Fibroblast of skin of right quadriceps (primary cell): ENCODE data around the gene LRRC56.
"Not testable (repeated sequence)": the region's sequence is repeated elsewhere in the genome, so short reads cannot be mapped to it uniquely, and the experiment has no call there.

Experiments used
- DNase-seq: peaks from one replicate; pipeline ENCODE4 v3.0.0-alpha.2; 2013

The LRRC56 gene

DNA sequence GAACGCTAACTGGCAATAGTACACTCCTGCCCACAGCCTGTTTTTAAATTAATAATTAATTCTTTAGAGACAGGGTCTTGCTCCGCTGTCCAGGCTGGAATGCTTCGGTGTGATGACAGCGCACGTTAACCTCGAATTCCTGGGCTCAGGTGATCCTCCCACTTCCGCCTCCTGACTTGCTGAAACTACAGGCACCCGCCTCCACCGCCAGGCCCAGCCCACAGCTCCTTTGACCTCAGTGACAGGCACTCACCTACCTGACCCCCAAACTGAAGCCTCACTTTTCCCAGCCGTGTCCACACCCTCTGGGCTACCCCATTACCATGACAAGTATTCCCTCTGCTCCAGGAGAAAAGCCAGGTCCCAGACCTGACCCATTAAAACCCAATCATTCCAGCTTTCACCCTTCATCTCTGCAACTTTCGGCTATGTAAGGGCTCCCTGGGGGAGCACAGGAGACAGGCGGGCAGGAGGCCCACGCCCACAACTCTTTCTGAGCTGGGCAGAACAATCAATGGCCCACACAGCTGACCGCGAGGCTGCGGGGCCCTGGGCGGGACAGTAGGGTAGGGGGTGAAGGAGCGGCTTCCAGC is 22.5 kb downstream of the LRRC56 start:
- no peak for DNase-seq

DNA sequence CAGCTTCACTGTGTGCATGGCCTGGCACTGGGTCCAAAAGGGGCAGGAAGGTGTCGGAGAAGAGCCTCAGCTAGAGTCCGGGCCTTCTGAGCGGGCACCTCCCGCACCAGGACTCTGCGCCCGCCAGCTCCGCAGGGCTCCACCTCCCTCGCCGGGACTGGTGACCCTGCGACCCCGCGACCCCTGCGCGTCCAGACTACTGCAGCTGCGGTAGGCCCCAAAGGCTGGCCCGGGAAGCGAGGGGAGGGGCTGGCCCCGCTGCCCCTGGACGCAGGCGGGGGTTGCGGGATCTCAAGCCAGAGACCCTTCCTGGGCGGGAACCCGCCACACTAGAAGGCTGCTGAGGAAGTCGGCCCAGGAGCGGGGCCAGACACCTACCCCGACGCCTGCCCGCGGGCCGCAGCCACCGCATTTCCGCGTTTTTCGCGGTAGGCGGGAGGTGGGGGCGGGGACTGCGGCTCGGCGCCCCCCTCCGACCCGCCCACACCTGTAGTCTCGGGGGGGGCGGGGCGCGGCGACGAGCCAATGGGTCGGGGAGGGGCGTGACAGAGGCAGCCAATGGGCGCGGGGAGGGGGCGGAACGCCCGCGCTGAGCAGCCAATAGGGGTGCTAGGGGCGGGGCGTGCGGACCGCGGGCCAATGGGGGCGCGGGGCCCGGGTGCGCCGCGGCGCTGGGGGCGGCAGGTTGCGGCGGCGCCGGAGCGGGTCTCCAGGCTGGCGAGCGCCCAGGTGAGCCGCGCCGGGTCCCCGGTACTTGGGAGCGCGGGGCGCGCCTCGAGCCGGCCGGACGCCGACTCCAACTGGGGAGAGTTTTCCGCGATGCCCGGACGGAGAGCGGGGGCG is 23.2 kb downstream of the LRRC56 start, which contains the start of the genes LMNTD2 and RASSF7:
Gene LMNTD2 (minus strand): TSS at position 434 of the 843 bp plus-strand sequence. CDS start 22 bp downstream, at position 412.
Gene RASSF7 (plus strand): TSS at position 666 of the 843 bp plus-strand sequence. CDS start 799 bp downstream, outside the sequence.
- peak; percentile 80 for DNase-seq

DNA sequence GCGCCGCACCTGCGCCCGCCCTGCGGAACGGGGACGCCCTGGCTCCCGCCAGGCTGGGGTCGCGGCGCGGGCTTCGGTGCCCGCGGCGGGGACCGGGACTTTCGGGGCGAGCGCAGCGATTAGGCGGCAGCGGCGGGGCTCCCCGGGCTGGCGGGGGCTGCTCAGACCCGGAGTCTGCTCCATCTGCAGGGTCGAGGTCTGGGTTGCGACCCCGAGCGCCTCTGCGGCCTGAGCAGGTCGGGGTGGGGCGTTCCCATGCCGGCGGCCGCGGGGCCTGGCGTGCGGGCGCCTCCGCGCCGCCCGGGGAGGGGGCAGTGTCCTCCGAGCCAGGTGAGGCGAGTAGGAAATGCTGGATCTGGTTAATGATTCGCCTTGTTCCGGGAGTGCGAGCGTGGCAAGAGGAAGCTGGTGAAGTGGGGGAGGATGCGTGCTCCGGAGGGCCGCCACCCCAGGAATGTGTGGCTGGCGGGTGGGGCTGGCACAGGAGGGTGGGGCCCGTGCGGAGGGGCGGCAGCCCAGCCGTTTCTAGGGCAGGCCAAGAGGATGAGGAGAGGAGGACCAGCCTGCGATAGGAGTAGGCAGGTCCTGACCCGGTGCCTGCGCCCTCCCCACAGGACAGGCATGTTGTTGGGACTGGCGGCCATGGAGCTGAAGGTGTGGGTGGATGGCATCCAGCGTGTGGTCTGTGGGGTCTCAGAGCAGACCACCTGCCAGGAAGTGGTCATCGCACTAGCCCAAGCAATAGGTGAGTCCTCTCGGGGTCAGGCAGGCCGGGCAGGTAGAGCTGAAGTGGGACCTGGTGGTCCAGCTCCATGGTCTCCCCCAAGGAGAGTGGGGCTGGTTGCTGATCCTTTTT is 24.0 kb downstream of the LRRC56 start:
- DNase-seq: no peak

DNA sequence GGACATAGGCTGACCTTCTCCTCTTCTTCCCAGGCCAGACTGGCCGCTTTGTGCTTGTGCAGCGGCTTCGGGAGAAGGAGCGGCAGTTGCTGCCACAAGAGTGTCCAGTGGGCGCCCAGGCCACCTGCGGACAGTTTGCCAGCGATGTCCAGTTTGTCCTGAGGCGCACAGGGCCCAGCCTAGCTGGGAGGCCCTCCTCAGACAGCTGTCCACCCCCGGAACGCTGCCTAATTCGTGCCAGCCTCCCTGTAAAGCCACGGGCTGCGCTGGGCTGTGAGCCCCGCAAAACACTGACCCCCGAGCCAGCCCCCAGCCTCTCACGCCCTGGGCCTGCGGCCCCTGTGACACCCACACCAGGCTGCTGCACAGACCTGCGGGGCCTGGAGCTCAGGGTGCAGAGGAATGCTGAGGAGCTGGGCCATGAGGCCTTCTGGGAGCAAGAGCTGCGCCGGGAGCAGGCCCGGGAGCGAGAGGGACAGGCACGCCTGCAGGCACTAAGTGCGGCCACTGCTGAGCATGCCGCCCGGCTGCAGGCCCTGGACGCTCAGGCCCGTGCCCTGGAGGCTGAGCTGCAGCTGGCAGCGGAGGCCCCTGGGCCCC is 24.8 kb downstream of the LRRC56 start:
- no peak for DNase-seq

DNA sequence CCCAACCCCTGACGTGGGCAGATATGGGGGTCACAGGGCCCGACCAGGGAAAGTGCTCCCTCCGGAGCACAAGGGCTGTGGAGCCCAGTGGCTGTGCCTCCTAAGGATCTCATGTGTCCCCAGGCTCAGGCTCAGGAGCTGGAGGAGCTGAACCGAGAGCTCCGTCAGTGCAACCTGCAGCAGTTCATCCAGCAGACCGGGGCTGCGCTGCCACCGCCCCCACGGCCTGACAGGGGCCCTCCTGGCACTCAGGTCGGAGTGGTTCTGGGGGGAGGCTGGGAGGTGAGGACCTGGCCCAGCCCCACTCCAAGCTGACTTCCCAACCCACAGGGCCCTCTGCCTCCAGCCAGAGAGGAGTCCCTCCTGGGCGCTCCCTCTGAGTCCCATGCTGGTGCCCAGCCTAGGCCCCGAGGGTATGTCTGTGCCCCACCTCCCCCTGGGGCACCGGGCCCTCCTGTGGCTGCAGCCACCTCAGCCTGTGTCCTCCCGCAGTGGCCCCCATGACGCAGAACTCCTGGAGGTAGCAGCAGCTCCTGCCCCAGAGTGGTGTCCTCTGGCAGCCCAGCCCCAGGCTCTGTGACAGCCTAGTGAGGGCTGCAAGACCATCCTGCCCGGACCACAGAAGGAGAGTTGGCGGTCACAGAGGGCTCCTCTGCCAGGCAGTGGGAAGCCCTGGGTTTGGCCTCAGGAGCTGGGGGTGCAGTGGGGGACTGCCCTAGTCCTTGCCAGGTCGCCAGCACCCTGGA is 25.9 kb downstream of the LRRC56 start:
- DNase-seq: no peak

DNA sequence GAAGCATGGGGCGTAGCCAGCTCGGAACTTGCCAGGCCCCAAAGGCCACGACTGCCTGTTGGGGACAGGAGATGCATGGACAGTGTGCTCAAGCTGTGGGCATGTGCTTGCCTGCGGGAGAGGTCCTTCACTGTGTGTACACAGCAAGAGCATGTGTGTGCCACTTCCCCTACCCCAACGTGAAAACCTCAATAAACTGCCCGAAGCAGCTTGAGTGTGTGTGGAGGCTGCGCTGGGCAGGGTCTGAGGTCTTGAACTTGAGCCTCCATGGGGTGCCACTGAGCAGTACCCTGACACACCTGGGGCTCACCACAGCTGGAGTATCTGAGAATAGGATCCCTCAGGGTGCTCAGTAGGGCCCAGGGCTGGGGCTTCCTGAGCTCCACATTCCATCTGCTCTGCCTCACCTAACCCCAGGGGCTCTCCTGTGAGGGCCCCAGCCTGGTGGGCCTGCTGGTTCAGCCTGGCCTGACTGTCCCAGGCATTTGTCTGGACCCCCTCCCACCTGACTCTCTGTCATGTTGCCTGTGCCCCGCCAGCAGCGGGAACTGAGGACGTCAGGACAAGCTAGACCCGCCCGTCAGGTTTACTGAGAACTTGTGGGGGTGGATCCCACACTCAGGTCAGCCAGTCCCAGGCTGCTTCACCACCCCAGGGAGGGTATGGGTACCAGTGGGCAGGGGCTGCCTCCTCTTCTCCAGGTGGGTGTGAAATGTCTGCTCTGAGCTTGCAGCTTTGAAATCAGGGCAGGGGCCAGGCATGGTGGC is 26.7 kb downstream of the LRRC56 start:
- no peak for DNase-seq

DNA sequence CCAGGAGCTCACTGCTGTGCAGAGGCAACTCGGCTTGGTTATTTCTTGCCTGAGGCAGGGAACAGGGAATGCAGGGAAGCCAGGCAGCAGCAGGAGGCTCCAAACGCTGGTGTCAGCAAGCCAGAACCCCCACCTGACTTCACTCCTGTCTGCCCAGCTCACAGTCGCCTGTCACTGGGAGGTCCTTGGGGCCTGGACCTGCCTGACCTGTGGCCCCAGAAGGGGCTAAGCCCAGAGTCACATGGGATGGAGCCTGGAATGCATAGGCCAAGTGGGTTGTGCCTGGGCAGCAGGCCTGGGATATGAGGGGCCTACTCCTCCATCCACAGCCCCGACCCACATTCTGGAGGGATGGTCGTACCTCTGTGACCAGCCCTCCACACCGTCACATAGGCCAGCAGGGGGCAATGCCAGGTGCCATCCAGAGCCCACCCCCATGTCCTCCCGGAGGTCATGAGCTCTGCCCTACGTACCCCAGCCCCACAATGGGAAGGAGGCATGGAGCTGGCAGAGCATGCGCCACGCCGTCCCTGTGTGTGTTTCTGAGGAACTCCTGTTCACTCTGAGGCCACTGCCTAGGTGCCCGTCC is 28.7 kb downstream of the LRRC56 start:
- no peak for DNase-seq

DNA sequence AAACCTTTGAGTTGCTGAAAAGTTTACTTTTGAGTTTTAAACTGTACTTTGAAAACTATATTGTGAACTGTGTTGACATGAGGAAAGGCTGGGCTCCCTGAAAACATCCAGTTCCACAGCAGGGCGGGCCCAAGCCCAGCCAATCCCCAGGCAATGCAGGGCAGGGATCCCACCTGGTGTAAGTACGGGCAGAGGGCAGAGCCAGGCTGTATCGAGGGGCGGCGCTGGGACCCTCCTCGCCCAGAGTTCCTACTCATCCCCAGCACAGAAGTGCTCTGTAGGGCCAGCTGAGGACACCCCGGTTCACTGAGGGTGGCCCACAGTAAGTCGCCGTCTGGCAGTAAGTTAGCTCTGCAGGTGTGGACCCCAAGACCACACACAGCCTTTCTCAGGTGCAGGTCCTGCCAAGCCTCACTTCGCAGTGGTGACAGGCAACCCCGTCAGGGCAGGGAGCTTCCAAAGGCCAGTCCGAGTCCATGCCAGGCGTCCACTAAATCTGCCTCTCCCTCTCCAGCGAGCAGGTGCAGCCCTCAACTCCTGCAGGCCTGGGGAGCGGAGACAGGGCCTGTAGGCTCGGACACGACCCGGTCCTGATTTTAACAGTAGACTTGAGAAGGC is 29.8 kb downstream of the LRRC56 start:
- DNase-seq: no peak

DNA sequence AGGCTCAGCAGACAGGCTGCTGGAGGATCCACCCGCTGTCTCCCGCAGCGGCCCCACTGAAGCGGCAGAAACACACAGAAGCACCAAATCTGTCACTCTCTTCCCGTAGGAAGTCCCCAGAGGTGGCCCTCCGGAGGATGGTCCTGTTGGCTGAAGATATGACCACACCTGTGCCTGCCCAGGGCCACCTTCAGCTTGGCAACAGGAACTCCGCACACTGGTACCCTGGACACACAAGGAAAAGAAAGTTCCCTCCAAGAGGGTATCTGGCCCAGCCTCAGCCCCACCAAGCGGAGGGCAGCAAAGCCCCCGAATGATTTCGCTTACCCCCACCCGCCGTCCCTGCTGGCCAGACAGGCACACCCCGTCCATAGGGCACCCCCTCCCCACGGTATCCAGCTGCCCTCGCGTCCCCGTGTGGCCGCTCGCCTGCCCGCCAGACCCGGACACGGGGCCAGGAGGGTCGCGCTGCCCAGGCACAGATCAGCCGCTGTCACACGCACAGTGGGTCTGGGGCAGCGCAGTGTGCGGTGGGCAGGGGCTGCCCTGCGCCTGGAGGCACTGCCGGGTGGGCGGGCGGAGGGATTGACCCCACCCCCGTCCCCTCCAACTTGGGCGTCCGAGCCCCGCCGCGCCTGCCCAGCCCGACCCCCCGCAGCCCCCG is 30.4 kb downstream of the LRRC56 start:
- no peak for DNase-seq

DNA sequence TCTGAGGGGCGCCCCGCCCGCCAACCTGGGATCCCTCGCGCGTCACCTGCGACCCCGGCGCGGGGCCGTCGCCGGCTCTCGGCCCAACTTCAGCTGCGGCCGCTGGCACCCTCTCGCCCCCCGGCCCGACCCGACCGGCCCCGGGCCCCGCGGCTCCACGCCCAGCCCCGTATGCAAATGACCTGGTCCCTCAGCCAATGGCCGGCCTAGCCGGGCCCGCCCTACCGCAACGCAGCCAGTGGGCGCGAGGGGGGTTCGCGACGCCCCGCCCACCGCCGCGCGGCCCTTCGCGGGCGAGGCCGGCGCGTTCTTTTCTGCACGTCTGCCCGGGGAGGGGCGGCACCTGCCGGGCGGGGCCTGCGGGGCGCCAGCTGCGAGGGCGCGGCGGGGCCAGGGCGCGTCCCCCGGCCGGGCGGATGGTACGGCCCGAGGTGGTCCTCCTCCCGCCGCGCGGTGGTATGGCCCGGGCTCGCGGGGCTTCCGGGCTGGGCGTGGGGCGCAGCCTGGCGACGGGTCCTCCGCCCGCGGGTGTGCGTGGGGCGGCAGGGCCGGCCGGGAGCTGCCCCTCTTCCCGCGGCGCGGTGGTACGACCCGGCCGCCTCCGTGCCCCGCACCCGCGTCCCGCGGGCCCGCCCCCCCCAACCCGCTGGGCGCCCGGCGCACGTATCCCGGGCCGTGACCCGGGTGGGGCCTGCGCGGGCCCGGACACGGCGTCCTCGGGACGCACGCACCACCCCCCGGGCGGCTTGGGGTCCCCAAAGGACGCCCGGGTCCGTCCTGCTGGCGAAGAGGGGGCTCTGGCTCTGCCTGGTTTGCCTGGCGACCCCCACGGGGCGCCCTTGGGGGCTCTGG is 31.2 kb downstream of the LRRC56 start:
- DNase-seq: peak; percentile 96

DNA sequence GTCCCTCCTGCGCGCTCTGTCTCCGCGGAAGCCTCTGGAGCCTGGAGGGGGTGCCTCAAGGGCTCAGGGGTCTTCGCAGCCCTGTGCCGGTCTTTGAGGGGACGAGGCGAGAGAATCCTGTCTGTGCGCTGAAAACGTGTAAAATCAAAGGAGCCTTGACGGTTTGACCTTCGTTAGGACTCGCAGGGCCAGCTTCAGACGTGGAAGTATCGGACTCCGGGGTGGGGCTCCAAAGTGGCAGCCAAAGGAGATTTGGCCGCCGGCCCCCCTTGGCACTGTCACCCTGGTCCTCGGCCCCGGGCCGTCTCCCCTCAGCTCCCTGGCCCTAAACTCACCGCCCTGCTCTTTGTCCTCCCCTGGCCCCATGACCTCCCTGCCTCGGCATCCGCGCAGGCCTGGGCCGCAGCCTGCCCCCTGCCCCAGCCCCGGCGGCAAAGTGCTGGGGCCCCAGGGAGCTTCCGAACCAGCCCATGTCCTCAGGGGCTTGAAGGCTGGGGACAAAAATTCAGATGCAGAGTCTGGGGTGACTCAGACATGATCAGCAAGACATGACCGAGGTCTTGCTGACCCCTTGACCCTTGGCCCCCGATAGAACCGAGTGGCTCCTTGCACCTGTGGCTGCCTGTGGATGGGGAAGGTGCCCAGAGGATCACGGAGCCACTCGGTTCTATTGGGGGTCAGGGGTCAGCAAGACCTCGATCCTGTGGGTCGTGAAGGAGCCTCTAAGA is 32.0 kb downstream of the LRRC56 start:
- DNase-seq: no peak

DNA sequence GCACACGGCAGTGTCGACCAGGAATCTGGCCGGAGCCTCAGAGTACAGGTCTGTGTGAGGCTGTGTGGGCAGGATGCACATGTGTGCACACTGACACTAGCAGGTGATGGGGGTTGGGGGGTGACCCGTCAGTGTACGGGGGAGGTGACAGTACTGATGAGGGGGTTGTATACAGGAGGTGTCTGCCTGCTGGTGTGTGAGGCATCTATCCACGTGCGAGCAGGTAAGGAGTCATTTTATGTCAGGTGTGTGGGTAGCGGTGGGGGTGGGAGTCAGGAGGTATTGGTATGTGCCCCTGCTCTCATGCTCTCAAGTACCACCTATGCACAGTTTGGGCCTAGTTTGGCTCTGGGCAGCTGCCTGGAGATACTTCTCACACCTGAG is 34.5 kb downstream of the LRRC56 start:
- DNase-seq: no peak

DNA sequence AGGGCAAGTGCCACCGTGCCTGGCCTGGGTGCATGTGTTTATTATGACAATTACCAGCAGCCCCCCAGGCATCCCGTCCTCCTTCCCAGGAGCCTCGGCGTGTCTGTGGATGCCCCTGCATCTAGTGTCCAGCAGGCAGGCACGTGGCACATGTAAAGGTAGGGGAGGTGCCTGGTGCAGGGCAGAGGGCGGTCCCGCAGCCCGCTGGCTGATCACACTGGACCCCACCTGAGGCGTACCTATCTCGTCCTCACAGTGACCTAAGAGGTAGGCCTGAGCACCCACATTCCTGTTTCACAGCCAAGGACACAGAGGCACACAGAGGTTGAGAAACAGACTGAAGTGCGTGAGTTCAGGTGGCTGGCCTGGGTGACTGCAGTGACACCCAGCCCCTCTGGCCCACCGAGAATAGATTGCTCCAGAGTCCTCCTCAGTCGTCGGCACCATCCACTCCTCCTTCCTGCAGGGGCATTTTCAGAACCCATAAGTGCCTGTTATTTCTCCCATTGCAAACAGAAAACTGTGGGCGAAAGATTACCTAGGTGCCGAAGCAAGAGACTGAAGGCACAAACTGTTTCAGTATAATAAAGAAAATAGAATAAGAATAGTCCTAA is 35.9 kb downstream of the LRRC56 start:
- no peak for DNase-seq

DNA sequence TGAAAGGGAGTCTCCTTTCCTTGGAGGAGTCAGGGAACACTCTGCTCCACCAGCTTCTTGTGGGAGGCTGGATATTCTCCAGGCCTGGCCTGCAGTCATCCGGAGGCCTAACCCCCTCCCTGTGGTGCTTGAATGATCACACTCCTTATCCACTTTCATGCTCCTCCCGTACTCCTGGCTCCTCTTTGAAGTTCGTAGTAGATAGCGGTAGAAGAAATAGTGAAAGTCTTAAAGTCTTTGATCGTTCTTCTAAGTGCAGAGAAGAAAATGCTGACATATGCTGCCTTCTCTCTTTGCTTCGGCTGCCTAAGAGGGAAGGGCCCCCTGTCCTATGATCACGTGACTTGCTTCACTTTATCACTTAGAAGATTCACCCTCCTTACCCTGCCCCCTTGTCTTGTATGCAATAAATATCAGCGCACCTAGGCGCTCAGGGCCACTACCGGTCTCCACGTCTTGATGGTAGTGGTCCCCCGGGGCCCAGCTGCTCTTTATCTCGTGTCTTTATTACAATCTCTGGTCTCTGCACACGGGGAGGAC is 36.8 kb downstream of the LRRC56 start:
- DNase-seq: not testable (repeated sequence)

DNA sequence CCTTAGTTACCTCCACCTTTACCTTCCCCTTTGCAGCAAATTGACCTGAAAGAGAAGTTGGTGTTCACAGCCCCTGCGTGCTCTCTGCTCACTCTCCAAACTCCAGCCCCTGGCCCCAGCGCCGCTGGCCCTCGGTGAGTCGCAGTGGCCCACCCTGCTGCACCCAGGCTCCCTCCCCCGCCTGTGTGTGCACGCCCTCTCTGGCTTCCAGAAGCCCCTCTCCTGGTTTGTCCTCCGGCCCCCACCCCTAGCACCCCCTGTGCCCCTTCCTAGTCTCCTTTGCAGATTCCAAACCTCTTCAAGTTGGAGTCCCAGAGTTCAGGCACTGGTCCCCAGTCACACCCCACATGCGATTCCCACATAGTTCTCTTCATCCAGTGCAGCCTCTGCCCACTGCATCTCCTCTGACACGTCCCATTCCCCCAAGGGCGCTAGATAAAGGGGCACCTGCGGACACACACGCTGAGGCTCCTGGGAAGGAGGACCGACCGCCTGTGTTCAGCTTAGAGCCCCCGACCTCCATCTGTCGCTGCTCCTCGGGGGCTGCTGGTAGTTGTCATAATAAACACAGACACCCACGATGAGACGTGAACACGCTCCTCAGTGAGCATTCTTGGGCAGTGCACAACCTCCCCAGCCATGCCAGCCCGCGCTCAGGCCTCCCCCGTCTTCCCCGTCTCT is 37.4 kb downstream of the LRRC56 start:
- no peak for DNase-seq

DNA sequence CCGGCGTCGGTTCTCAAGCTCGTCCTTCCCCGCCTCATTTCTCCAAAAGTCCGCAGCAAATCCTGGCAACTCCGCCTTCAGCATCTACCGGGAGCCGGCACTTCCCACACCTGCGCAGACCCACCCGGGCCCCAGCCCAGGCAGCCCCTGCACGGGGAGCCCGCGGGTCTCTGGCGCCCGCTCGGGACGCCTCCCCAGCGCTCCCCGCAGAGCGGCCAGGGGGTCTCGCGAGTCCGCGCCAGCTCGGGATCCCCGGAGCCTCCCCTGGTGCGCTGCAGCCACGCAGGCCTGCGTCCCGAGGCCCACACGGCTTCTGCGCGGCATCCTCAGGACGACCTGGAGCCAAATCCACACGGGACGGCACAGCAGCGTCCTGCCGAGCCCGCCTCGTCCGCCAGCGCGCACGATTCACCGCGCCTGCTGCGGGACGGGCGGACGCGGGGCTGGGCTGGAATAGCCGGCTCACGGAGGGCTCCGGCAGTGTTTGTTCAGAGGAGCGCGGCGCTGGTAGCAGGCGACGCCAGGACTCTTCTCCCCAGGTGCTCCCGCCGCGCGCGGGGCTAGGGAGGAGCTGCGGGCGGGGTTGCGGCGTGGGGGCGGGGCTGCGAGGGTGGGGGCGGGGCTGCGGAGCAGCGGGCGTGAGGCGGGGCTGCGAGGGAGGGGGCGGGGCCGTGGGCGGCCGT is 38.1 kb downstream of the LRRC56 start:
- DNase-seq: no peak
